HepG2 (cell line): ENCODE measurements around the gene TNK1. TPM values are rescaled to one million over a fixed set of nuclear protein-coding genes. Genes with fewer than 3 reads are reported as not detected.
A peak's percentile ranks its signal among the peaks of the same experiment; 100 is the strongest.

ENCODE experiments used
- ATF3 ChIP-seq: sonication (generic); formaldehyde crosslinking; IDR thresholded peaks from 2 replicates; pipeline ENCODE4 v1.4.0; 2020; ENCODE audit warnings: missing genetic modification reagents
- CBX5 ChIP-seq: sonication (generic); formaldehyde crosslinking; IDR thresholded peaks from 2 replicates; pipeline ENCODE4 v1.4.0; 2020; ENCODE audit warnings: missing genetic modification reagents, borderline replicate concordance
- FOXA1 ChIP-seq, 2 experiments: fragments of 450-650 bp in 1 of 2; sonication (generic) in 1 of 2; formaldehyde crosslinking in 1 of 2; IDR thresholded peaks; 2 replicates each; pipeline versions ENCODE4 v1.4.0 to v1.6.1; 2016 to 2020; ENCODE audit warnings: missing genetic modification reagents in 1 of 2
- HNRNPL ChIP-seq: fragments of 200-400 bp; formaldehyde crosslinking; IDR thresholded peaks from 2 replicates; pipeline ENCODE4 v1.6.1; 2017; ENCODE audit warnings: mild to moderate bottlenecking, low read depth, low read length
- MAFK ChIP-seq, 2 experiments: IDR thresholded peaks in 1 of 2; conservative IDR thresholded peaks in 1 of 2; 2 replicates each; pipeline ENCODE4 v1.6.1; 2011; ENCODE audit warnings: improper control_type of control experiment in 2 of 2, low read length in 2 of 2
- MEF2D ChIP-seq: sonication (generic); formaldehyde crosslinking; IDR thresholded peaks from 2 replicates; pipeline ENCODE4 v1.5.1; 2020; ENCODE audit warnings: mild to moderate bottlenecking, missing genetic modification reagents
- PBX3 ChIP-seq: sonication (generic); formaldehyde crosslinking; IDR thresholded peaks from 2 replicates; pipeline ENCODE4 v1.8.1; 2023; ENCODE audit warnings: missing genetic modification reagents, inconsistent platforms, borderline replicate concordance
- RAD21 ChIP-seq: fragments of 450-650 bp; formaldehyde crosslinking; IDR thresholded peaks from 2 replicates; pipeline ENCODE4 v1.5.0; 2020; ENCODE audit warnings: mild to moderate bottlenecking
- RARG ChIP-seq: sonication (generic); formaldehyde crosslinking; IDR thresholded peaks from 2 replicates; pipeline ENCODE4 v1.4.0; 2020; ENCODE audit warnings: low read depth, mild to moderate bottlenecking, missing genetic modification reagents
- RBM22 ChIP-seq: fragments of 200-400 bp; formaldehyde crosslinking; optimal IDR thresholded peaks from 2 replicates; pipeline ENCODE3; 2017; ENCODE audit warnings: mild to moderate bottlenecking, low read length, moderate library complexity
- SMAD3 ChIP-seq: sonication (generic); formaldehyde crosslinking; IDR thresholded peaks from 2 replicates; pipeline ENCODE4 v1.4.0; 2020; ENCODE audit warnings: missing genetic modification reagents
- SOX13 ChIP-seq, 3 experiments: fragments of 450-650 bp in 1 of 3; sonication (generic) in 1 of 3; formaldehyde crosslinking in 1 of 3; IDR thresholded peaks in 2 of 3; conservative IDR thresholded peaks in 1 of 3; 2 replicates each; pipeline versions ENCODE4 v1.5.0 to v1.6.1; 2016 to 2020; ENCODE audit warnings: antibody characterized with exemption in 1 of 3, mild to moderate bottlenecking in 1 of 3, missing compliant biosample characterization in 1 of 3, missing genetic modification reagents in 1 of 3, moderate library complexity in 1 of 3
- THAP11 ChIP-seq: IDR thresholded peaks from 2 replicates; pipeline ENCODE4 v1.6.1; 2016; ENCODE audit warnings: missing biosample characterization, missing genetic modification reagents
- THAP8 ChIP-seq: sonication (generic); formaldehyde crosslinking; IDR thresholded peaks from 2 replicates; pipeline ENCODE4 v1.5.1; 2020; ENCODE audit warnings: missing genetic modification reagents, mild to moderate bottlenecking, borderline replicate concordance
- ZBTB4 ChIP-seq: sonication (generic); formaldehyde crosslinking; IDR thresholded peaks from 2 replicates; pipeline ENCODE4 v1.4.0; 2020; ENCODE audit warnings: missing genetic modification reagents, mild to moderate bottlenecking, borderline replicate concordance
- ZBTB7A ChIP-seq: sonication (generic); formaldehyde crosslinking; IDR thresholded peaks from 2 replicates; pipeline ENCODE4 v1.8.0; 2022; ENCODE audit warnings: mild to moderate bottlenecking, missing genetic modification reagents
- ZFP37 ChIP-seq: sonication (generic); formaldehyde crosslinking; IDR thresholded peaks from 2 replicates; pipeline ENCODE4 v1.4.0; 2020; ENCODE audit warnings: missing genetic modification reagents, borderline replicate concordance
- ZNF160 ChIP-seq: sonication (generic); formaldehyde crosslinking; IDR thresholded peaks from 2 replicates; pipeline ENCODE4 v1.8.0; 2022; ENCODE audit warnings: mild to moderate bottlenecking, inconsistent platforms, missing genetic modification reagents
- ZNF207 ChIP-seq: fragments of 450-650 bp; IDR thresholded peaks from 2 replicates; pipeline ENCODE4 v1.6.1; 2016; ENCODE audit warnings: antibody characterized with exemption, borderline replicate concordance
- ZNF431 ChIP-seq: sonication (generic); formaldehyde crosslinking; IDR thresholded peaks from 2 replicates; pipeline ENCODE4 v1.9.0; 2022; ENCODE audit warnings: missing genetic modification reagents, low read depth, mild to moderate bottlenecking, borderline replicate concordance
- ZNF510 ChIP-seq: sonication (generic); formaldehyde crosslinking; IDR thresholded peaks from 2 replicates; pipeline ENCODE4 v1.4.0; 2020; ENCODE audit warnings: low read depth, mild to moderate bottlenecking, missing genetic modification reagents
- ZNF552 ChIP-seq: sonication (generic); formaldehyde crosslinking; IDR thresholded peaks from 2 replicates; pipeline ENCODE4 v1.9.0; 2022; ENCODE audit warnings: missing genetic modification reagents, mild to moderate bottlenecking, borderline replicate concordance
- ZNF557 ChIP-seq: sonication (generic); formaldehyde crosslinking; IDR thresholded peaks from 2 replicates; pipeline ENCODE4 v1.4.0; 2020; ENCODE audit warnings: missing genetic modification reagents
- polyA plus RNA-seq, 8 experiments: library from polyadenylated mRNA; depleted of rRNA in 3 of 8; stranded (reverse) in 7 of 8; unstranded in 1 of 8; fragments of >200 nt; fragmentation: Illumina TruSeq in 4 of 8; extraction: Trizol in 4 of 8; gene quantifications; 2 replicates each; pipeline versions ENCODE4 v1.2.1 to v1.2.3, GENCODE V29; 2011 to 2016; ENCODE audit warnings: low read depth in 4 of 8, missing spikeins in 1 of 8, mixed read lengths in 1 of 8; ENCODE audit not compliant: insufficient read depth in 1 of 8
- total RNA-seq, 5 experiments: library from RNA; depleted of rRNA; stranded (reverse); fragments of >200 nt; fragmentation: Illumina TruSeq; extraction: Trizol; gene quantifications; 2 replicates each; pipeline ENCODE4 v1.2.3, GENCODE V29; 2016; ENCODE audit warnings: low read depth in 1 of 5

The TNK1 gene
- total and polyA plus RNA-seq, 2 of the 13 experiments (the other 11 are each of a cell fraction or from before 2014, with no cell fraction given): 2.0 to 3.5 TPM

- TF ChIP-seq ZBTB4 (CRISPR knock-in tag) (0 out of 2 replicates have a peak, but pooled peaks have one; percentile 18), RARG (no peak), HNRNPL (no peak), ZNF557 (CRISPR knock-in tag) (peak; percentile 51; the same call in 1 of the 2 replicates), ZBTB7A (no peak), ZNF160 (CRISPR knock-in tag) (peak; percentile 62; the same call in 1 of the 2 replicates), ZNF431 (no peak; the same call in 1 of the 2 replicates), ZNF552 (CRISPR knock-in tag) (no peak), THAP11 (CRISPR knock-in tag) (peak; percentile 70), RAD21 (CRISPR knock-in tag) (peak; percentile 58; the same call in 1 of the 2 replicates), RBM22 (no peak), MAFK (conservative IDR thresholded peaks at IDR 0.05 in 1 of 2, IDR thresholded peaks at IDR 0.05 in 1 of 2; ENCODE audit: low read length in 2 of 2) (no peak), CBX5 (CRISPR knock-in tag) (no peak), ZNF207 (no peak), THAP8 (CRISPR knock-in tag) (no peak), SMAD3 (CRISPR knock-in tag) (no peak), FOXA1 (IDR thresholded peaks at IDR 0.05) (no peak), FOXA1 (CRISPR knock-in tag; IDR thresholded peaks at IDR 0.05) (no peak; the same call in 1 of the 2 replicates), MEF2D (CRISPR knock-in tag) (no peak; the same call in 1 of the 2 replicates), ZNF510 (CRISPR knock-in tag) (no peak), SOX13 (IDR thresholded peaks at IDR 0.05) (no peak), SOX13 (CRISPR knock-in tag; conservative IDR thresholded peaks at IDR 0.05 in 1 of 2, IDR thresholded peaks at IDR 0.05 in 1 of 2) (no peak; a peak in 1 of 4 replicates), PBX3 (0 out of 2 replicates have a peak, but pooled peaks have one; percentile 47), ZFP37 (0 out of 2 replicates have a peak, but pooled peaks have one; percentile 32), ATF3 (no peak)
These were observed 29.0 kb upstream of the TNK1 start, which contains the start of gene KCTD11 (continued) for GRCh38 chr17:7351665-7352502.
